K562 (cell line): ENCODE results near the gene ECM1. TPM values are rescaled to one million over a fixed set of nuclear protein-coding genes. Genes with fewer than 3 reads are reported as not detected.
A peak's percentile ranks its signal among the peaks of the same experiment; 100 is the strongest.

Source experiments
- CHCHD3 ChIP-seq: fragments of 250-450 bp; sonication (Bioruptor Pico); IDR thresholded peaks from 2 replicates; pipeline ENCODE4 v2.1.2; 2022; ENCODE audit warnings: mild to moderate bottlenecking
- CSDE1 ChIP-seq, 2 experiments: fragments of 450-650 bp; IDR thresholded peaks; 2 replicates each; pipeline ENCODE4 v1.6.1; 2016; ENCODE audit warnings: mild to moderate bottlenecking in 1 of 2
- DMBX1 ChIP-seq: fragments of 250-450 bp; sonication (Bioruptor Pico); IDR thresholded peaks from 2 replicates; pipeline ENCODE4 v1.8.0; 2022; ENCODE audit warnings: inconsistent platforms, mild to moderate bottlenecking, moderate library complexity, borderline replicate concordance
- EHMT2 ChIP-seq: fragments of 450-650 bp; IDR thresholded peaks from 2 replicates; pipeline ENCODE4 v1.6.1; 2018; ENCODE audit warnings: antibody characterized with exemption
- HES1 ChIP-seq: fragments of 450-650 bp; IDR thresholded peaks from 2 replicates; pipeline ENCODE4 v1.6.1; 2016; ENCODE audit warnings: low read depth, mild to moderate bottlenecking, moderate library complexity
- KHSRP ChIP-seq: fragments of 450-650 bp; IDR thresholded peaks from 2 replicates; pipeline ENCODE4 v1.6.1; 2017
- MLLT1 ChIP-seq, 2 experiments: fragments of 450-650 bp; IDR thresholded peaks; 2 replicates each; pipeline ENCODE4 v1.6.1; 2016
- NFRKB ChIP-seq: fragments of 450-650 bp; IDR thresholded peaks from 2 replicates; pipeline ENCODE4 v1.6.1; 2016; ENCODE audit warnings: low read depth
- OTX1 ChIP-seq: fragments of 450-650 bp; formaldehyde crosslinking; IDR thresholded peaks from 2 replicates; pipeline ENCODE4 v1.4.0; 2022; ENCODE audit warnings: mild to moderate bottlenecking
- POU5F1 ChIP-seq: fragments of 150-350 bp; IDR thresholded peaks from 2 replicates; pipeline ENCODE4 v1.6.1; 2014; ENCODE audit warnings: borderline replicate concordance, low read length, low read depth, mild to moderate bottlenecking; ENCODE audit not compliant: partially characterized antibody
- SIN3A ChIP-seq, 2 experiments: fragments of 150-350 bp in 1 of 2; IDR thresholded peaks; 2 replicates each; pipeline ENCODE4 v1.6.1; 2011 to 2016; ENCODE audit warnings: borderline replicate concordance in 2 of 2, low read depth in 2 of 2, low read length in 2 of 2, mild to moderate bottlenecking in 2 of 2, moderate library complexity in 2 of 2; ENCODE audit not compliant: control insufficient read depth in 1 of 2
- SNRNP70 ChIP-seq: fragments of 200-400 bp; formaldehyde crosslinking; optimal IDR thresholded peaks from 2 replicates; pipeline ENCODE3; 2017; ENCODE audit warnings: low read depth, low read length
- TEAD4 ChIP-seq, 2 experiments: sonication (generic) in 1 of 2; formaldehyde crosslinking in 1 of 2; IDR thresholded peaks; 2 replicates each; pipeline versions ENCODE4 v1.6.1 to v1.8.0; 2012 to 2022; ENCODE audit warnings: borderline replicate concordance in 1 of 2, inconsistent platforms in 1 of 2, low read length in 1 of 2, mild to moderate bottlenecking in 1 of 2, missing genetic modification reagents in 1 of 2
- ZBTB40 ChIP-seq, 2 experiments: fragments of 450-650 bp in 1 of 2; sonication (generic) in 1 of 2; formaldehyde crosslinking in 1 of 2; IDR thresholded peaks; 2 replicates each; pipeline versions ENCODE4 v1.7.1 to v1.9.0; 2016 to 2022; ENCODE audit warnings: inconsistent platforms in 1 of 2, mild to moderate bottlenecking in 1 of 2, missing genetic modification reagents in 1 of 2
- ZFX ChIP-seq: sonication (generic); formaldehyde crosslinking; IDR thresholded peaks from 2 replicates; pipeline ENCODE4 v1.8.0; 2022; ENCODE audit warnings: mild to moderate bottlenecking, missing genetic modification reagents, moderate library complexity
- ZNF23 ChIP-seq: fragments of 250-450 bp; sonication (Bioruptor Pico); IDR thresholded peaks from 2 replicates; pipeline ENCODE4 v1.4.0; 2020; ENCODE audit warnings: mild to moderate bottlenecking
- polyA plus RNA-seq, 8 experiments: library from polyadenylated mRNA; depleted of rRNA in 4 of 8; stranded (reverse) in 5 of 8; unstranded in 3 of 8; fragments of >200 nt; fragmentation: Nextera tagmentation in 2 of 8; fragmentation: Illumina TruSeq in 1 of 8; extraction: Ambion mirVana in 2 of 8; extraction: Trizol in 1 of 8; gene quantifications; 2 replicates each; pipeline versions ENCODE4 v1.2.1 to v1.2.3, GENCODE V29; 2011 to 2014; ENCODE audit warnings: inconsistent platforms in 1 of 8, missing spikeins in 1 of 8
- total RNA-seq, 7 experiments: library from RNA; depleted of rRNA in 6 of 7; stranded (reverse); fragments of >200 nt in 6 of 7; fragmentation: Illumina TruSeq in 2 of 7; extraction: Trizol in 2 of 7; gene quantifications; 2 replicates each; pipeline versions ENCODE4 v1.2.1 to v1.2.3, GENCODE V29; 2011 to 2021; ENCODE audit warnings: low replicate concordance in 1 of 7

Gene ECM1
- total and polyA plus RNA-seq, 9 of the 15 experiments (the other 6 are each of a cell fraction or from before 2014, with no cell fraction given), result 6.6 to 52.2 (median 12.8) TPM

- TF ChIP-seq POU5F1 (no peak), KHSRP (no peak), HES1 (no peak), CHCHD3 (CRISPR knock-in tag) (no peak), EHMT2 (no peak), ZBTB40 (IDR thresholded peaks at IDR 0.05) (peak; percentile 43), ZBTB40 (CRISPR knock-in tag; IDR thresholded peaks at IDR 0.05) (no peak), DMBX1 (CRISPR knock-in tag) (no peak), SIN3A (IDR thresholded peaks at IDR 0.05; ENCODE audit: borderline replicate concordance in 2 of 2, control insufficient read depth in 1 of 2, low read depth in 2 of 2, low read length in 2 of 2) (0 out of 4 replicates have a peak, but pooled peaks of 1 of the 2 experiments have one; percentile 25), MLLT1 (IDR thresholded peaks at IDR 0.05) (peak in 1 of 2 experiments; percentile 60; a peak in 1 of 4 replicates), ZNF23 (CRISPR knock-in tag) (no peak), CSDE1 (IDR thresholded peaks at IDR 0.05) (no peak), ZFX (peak; percentile 85), SNRNP70 (no peak), TEAD4 (IDR thresholded peaks at IDR 0.05; ENCODE audit: low read length) (peak; percentile 76), TEAD4 (CRISPR knock-in tag; IDR thresholded peaks at IDR 0.05; ENCODE audit: borderline replicate concordance) (0 out of 2 replicates have a peak, but pooled peaks have one; percentile 53), OTX1 (CRISPR knock-in tag) (peak; percentile 17; the same call in 1 of the 2 replicates), NFRKB (peak; percentile 64; the same call in 1 of the 2 replicates)
Measured at GRCh38 chr1:150561254-150561973, 53.5 kb downstream of the ECM1 start (continued).
